Measurements from ENCODE around the gene AP1B1. TPM values are rescaled to one million over a fixed set of nuclear protein-coding genes. Genes with fewer than 3 reads are reported as not detected.
"Not testable (repeated sequence)": the region's sequence is repeated elsewhere in the genome, so short reads cannot be mapped to it uniquely, and the experiment has no call there.

The AP1B1 gene
- polyA plus RNA-seq, 1 donor (not counting 4 experiments of a cell fraction or from before 2014, with no cell fraction given) = 55.3 TPM

DNA sequence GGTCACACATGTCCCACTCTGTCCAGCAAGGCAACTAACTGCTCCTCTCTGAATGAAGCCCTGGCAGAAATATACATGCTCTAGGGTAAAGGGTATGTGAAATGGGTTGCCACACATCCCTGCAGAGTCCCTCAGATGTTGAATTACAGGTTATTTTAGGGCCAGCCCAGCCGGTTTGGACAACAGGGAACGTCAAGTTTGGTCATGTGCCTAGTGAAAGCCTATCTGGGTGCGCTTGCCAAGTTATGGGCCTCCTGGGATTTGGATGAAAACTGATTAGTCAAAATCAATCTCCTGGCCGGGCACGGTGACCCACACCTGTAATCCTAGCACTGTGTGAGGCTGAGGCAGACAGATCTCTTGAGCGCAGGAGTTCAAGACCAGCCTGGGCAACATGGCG lies 10.4 kb downstream of the AP1B1 start:
- Histone ChIP-seq H3K9me3 (ENCODE audit: control insufficient read depth, low read depth, low read length) (no peaks in the 10 kb centered on the region), H2AFZ (ENCODE audit: control insufficient read depth, low read length) (no peak overlapping the region), H3K4me3 (ENCODE audit: control insufficient read depth in 2 of 3, extremely low read depth in 1 of 3, insufficient read depth in 2 of 3, low read depth in 1 of 3, low read length in 3 of 3) (no peak overlapping the region), H3K4me2 (ENCODE audit: control insufficient read depth, extremely low read depth, insufficient read depth, low read depth, low read length) (peak overlapping the region; percentile 33), H3K27me3 (ENCODE audit: control insufficient read depth, extremely low read depth, insufficient read depth, low read length) (no peaks in the 10 kb centered on the region), H3K4me1 (ENCODE audit: control insufficient read depth, extremely low read depth, insufficient read depth, low read length) (peaks cover 40% of the 10 kb centered on the region), H3K79me2 (ENCODE audit: control insufficient read depth, insufficient read depth, low read length) (peaks cover 63% of the 10 kb centered on the region), H4K20me1 (ENCODE audit: control insufficient read depth, extremely low read depth, insufficient read depth, low read length) (peaks cover 11% of the 10 kb centered on the region), H3K36me3 (ENCODE audit: control insufficient read depth in 2 of 2, extremely low read depth in 1 of 2, insufficient read depth in 2 of 2, low read length in 2 of 2) (peaks cover 6 to 9% of the 10 kb centered on the region in 2 experiments), H3K9ac (ENCODE audit: control insufficient read depth, extremely low read depth, insufficient read depth, low read length) (no peak overlapping the region), H3K27ac (ENCODE audit: control insufficient read depth, insufficient read depth, low read length) (peak overlapping the region; percentile 63), H3K9me1 (ENCODE audit: control insufficient read depth, extremely low read depth, insufficient read depth, low read length) (peaks cover 4% of the 10 kb centered on the region)
- dilution Hi-C loops (cut with MboI; ENCODE audit: extremely low pct_ligation_motif_present, low sequenced_read_pairs) = no loop called here
- FAIRE-seq = no peak
- TF ChIP-seq, protein P1, sequence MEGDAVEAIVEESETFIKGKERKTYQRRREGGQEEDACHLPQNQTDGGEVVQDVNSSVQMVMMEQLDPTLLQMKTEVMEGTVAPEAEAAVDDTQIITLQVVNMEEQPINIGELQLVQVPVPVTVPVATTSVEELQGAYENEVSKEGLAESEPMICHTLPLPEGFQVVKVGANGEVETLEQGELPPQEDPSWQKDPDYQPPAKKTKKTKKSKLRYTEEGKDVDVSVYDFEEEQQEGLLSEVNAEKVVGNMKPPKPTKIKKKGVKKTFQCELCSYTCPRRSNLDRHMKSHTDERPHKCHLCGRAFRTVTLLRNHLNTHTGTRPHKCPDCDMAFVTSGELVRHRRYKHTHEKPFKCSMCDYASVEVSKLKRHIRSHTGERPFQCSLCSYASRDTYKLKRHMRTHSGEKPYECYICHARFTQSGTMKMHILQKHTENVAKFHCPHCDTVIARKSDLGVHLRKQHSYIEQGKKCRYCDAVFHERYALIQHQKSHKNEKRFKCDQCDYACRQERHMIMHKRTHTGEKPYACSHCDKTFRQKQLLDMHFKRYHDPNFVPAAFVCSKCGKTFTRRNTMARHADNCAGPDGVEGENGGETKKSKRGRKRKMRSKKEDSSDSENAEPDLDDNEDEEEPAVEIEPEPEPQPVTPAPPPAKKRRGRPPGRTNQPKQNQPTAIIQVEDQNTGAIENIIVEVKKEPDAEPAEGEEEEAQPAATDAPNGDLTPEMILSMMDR (optimal IDR thresholded peaks at IDR 0.05 in 1 of 3, IDR thresholded peaks at IDR 0.05 in 1 of 3, conservative IDR thresholded peaks at IDR 0.05 in 1 of 3; ENCODE audit: extremely low read depth in 1 of 3, insufficient read depth in 2 of 3, low read length in 3 of 3) = no peak
- TF ChIP-seq EZH2 (IDR thresholded peaks at IDR 0.05; ENCODE audit: low read length) = no peak
- no peak for DNase-seq (ENCODE audit: low read depth, low spot score)

DNA sequence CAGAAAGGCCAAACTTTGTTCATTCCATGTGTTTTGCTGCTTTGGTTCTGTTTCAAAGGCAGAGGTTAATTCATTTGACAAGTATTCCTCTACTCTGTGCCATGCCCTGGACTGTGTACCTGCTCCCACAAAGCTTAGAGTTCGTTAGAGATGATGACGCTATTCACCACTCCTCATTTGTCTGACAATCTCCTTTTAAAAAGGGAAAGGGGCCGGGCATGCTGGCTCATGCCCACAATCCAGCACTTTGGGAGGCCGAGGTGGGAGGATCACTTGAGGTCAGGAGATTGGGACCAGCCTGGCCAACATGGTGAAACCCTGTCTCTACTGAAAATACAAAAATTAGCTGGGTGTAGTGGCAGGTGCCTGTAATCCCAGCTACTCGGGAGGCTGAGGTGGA lies 11.7 kb downstream of the AP1B1 start:
- H3K9me1 ChIP-seq (ENCODE audit: control insufficient read depth, extremely low read depth, insufficient read depth, low read length); H3K9ac ChIP-seq (ENCODE audit: control insufficient read depth, extremely low read depth, insufficient read depth, low read length); FAIRE-seq; H3K27me3 ChIP-seq (ENCODE audit: control insufficient read depth, extremely low read depth, insufficient read depth, low read length); DNase-seq (ENCODE audit: low read depth, low spot score); H2AFZ ChIP-seq (ENCODE audit: control insufficient read depth, low read length); H3K36me3 ChIP-seq (ENCODE audit: control insufficient read depth in 2 of 2, extremely low read depth in 1 of 2, insufficient read depth in 2 of 2, low read length in 2 of 2); H3K4me3 ChIP-seq (ENCODE audit: control insufficient read depth in 2 of 3, extremely low read depth in 1 of 3, insufficient read depth in 2 of 3, low read depth in 1 of 3, low read length in 3 of 3); H3K9me3 ChIP-seq (ENCODE audit: control insufficient read depth, low read depth, low read length); dilution Hi-C loops (cut with MboI; ENCODE audit: extremely low pct_ligation_motif_present, low sequenced_read_pairs): not testable (repeated sequence)
- H4K20me1 ChIP-seq (ENCODE audit: control insufficient read depth, extremely low read depth, insufficient read depth, low read length) = peaks cover 13% of the 10 kb centered on the region
- peaks cover 40% of the 10 kb centered on the region for H3K4me1 ChIP-seq (ENCODE audit: control insufficient read depth, extremely low read depth, insufficient read depth, low read length)
- peak overlapping the region; percentile 65 for H3K4me2 ChIP-seq (ENCODE audit: control insufficient read depth, extremely low read depth, insufficient read depth, low read depth, low read length)
- H3K79me2 ChIP-seq (ENCODE audit: control insufficient read depth, insufficient read depth, low read length) = peaks cover 54% of the 10 kb centered on the region
- peak overlapping the region; percentile 63 for H3K27ac ChIP-seq (ENCODE audit: control insufficient read depth, insufficient read depth, low read length)

DNA sequence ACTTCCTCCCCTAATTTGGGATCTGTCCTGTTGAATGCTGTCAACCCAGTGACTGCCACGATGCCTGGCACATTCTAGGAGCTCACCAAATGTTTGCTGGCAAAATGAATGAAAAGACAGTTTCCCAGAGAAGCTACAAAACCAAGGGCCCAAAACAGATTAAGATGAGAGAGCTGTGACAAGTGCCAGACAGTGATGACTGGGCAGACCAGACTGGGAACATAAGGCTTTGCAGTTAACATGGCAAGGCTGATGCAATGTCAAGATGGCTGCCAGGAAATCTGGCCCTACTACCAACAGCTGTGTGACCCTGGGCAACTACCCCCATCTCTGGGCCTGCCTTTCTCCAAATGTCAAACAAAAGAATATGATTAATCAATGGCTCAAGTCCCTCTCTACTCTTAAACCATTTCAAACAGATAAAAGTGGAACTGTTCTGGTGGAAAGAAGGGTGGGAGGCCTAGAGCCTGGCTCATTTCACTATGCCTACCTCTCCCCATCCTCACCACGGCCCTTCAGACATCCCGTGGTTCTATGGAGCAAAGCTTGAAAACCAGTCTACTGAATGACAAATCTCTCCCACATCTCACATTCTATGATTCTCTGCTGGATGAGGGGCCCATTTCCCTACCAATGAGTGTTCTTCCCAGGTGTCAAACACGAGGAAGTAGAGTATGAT lies 12.8 kb downstream of the AP1B1 start:
- Histone ChIP-seq H3K27ac (ENCODE audit: control insufficient read depth, insufficient read depth, low read length) (no peak overlapping the region), H3K4me2 (ENCODE audit: control insufficient read depth, extremely low read depth, insufficient read depth, low read depth, low read length) (no peak overlapping the region), H3K9ac (ENCODE audit: control insufficient read depth, extremely low read depth, insufficient read depth, low read length) (no peak overlapping the region), H3K4me1 (ENCODE audit: control insufficient read depth, extremely low read depth, insufficient read depth, low read length) (peaks cover 35% of the 10 kb centered on the region), H3K4me3 (ENCODE audit: control insufficient read depth in 2 of 3, extremely low read depth in 1 of 3, insufficient read depth in 2 of 3, low read depth in 1 of 3, low read length in 3 of 3) (no peak overlapping the region), H3K9me1 (ENCODE audit: control insufficient read depth, extremely low read depth, insufficient read depth, low read length) (peaks cover under 1% of the 10 kb centered on the region), H3K27me3 (ENCODE audit: control insufficient read depth, extremely low read depth, insufficient read depth, low read length) (no peaks in the 10 kb centered on the region), H2AFZ (ENCODE audit: control insufficient read depth, low read length) (no peak overlapping the region), H3K9me3 (ENCODE audit: control insufficient read depth, low read depth, low read length) (no peaks in the 10 kb centered on the region), H4K20me1 (ENCODE audit: control insufficient read depth, extremely low read depth, insufficient read depth, low read length) (peaks cover 8% of the 10 kb centered on the region), H3K36me3 (ENCODE audit: control insufficient read depth in 2 of 2, extremely low read depth in 1 of 2, insufficient read depth in 2 of 2, low read length in 2 of 2) (peaks cover 7 to 8% of the 10 kb centered on the region in 2 experiments), H3K79me2 (ENCODE audit: control insufficient read depth, insufficient read depth, low read length) (peaks cover 46% of the 10 kb centered on the region)
- no peak for FAIRE-seq
- TF ChIP-seq, protein P1 (optimal IDR thresholded peaks at IDR 0.05 in 1 of 3, IDR thresholded peaks at IDR 0.05 in 1 of 3, conservative IDR thresholded peaks at IDR 0.05 in 1 of 3; ENCODE audit: extremely low read depth in 1 of 3, insufficient read depth in 2 of 3, low read length in 3 of 3) = no peak
- no peak for TF ChIP-seq EZH2 (IDR thresholded peaks at IDR 0.05; ENCODE audit: low read length)
- no peak for DNase-seq (ENCODE audit: low read depth, low spot score)
- dilution Hi-C loops (cut with MboI; ENCODE audit: extremely low pct_ligation_motif_present, low sequenced_read_pairs) = no loop called here

DNA sequence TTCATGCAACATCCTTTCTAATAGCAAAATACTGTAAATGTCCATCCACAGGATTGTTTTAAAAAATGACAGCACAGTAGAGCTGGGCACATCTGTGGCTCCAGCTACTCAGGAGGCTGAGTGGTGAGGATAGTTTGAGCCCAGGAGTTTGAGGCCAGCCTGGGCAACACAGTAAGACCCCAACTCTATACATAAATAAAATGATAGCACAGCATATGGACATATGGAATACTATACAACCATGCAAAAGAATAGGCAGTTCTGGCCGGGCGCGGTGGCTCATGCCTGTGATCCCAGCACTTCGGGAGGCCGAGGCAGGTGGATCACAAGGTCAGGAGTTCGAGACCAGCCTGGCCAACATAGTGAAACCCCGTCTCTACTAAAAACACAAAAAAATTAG lies 13.6 kb downstream of the AP1B1 start:
- H3K4me3 ChIP-seq (ENCODE audit: control insufficient read depth in 2 of 3, extremely low read depth in 1 of 3, insufficient read depth in 2 of 3, low read depth in 1 of 3, low read length in 3 of 3); H3K4me2 ChIP-seq (ENCODE audit: control insufficient read depth, extremely low read depth, insufficient read depth, low read depth, low read length); DNase-seq (ENCODE audit: low read depth, low spot score); H3K9ac ChIP-seq (ENCODE audit: control insufficient read depth, extremely low read depth, insufficient read depth, low read length); H3K9me1 ChIP-seq (ENCODE audit: control insufficient read depth, extremely low read depth, insufficient read depth, low read length); H3K27ac ChIP-seq (ENCODE audit: control insufficient read depth, insufficient read depth, low read length); FAIRE-seq; H4K20me1 ChIP-seq (ENCODE audit: control insufficient read depth, extremely low read depth, insufficient read depth, low read length); dilution Hi-C loops (cut with MboI; ENCODE audit: extremely low pct_ligation_motif_present, low sequenced_read_pairs); H2AFZ ChIP-seq (ENCODE audit: control insufficient read depth, low read length); H3K27me3 ChIP-seq (ENCODE audit: control insufficient read depth, extremely low read depth, insufficient read depth, low read length); H3K9me3 ChIP-seq (ENCODE audit: control insufficient read depth, low read depth, low read length): not testable (repeated sequence)
- peaks cover 45% of the 10 kb centered on the region for H3K79me2 ChIP-seq (ENCODE audit: control insufficient read depth, insufficient read depth, low read length)
- peaks cover 27% of the 10 kb centered on the region for H3K4me1 ChIP-seq (ENCODE audit: control insufficient read depth, extremely low read depth, insufficient read depth, low read length)
- H3K36me3 ChIP-seq (ENCODE audit: control insufficient read depth in 2 of 2, extremely low read depth in 1 of 2, insufficient read depth in 2 of 2, low read length in 2 of 2) = peaks cover 9 to 11% of the 10 kb centered on the region in 2 experiments

Data from keratinocyte (primary cell).